ENCODE results near the gene MLIP.

The MLIP gene

GRCh38 chr6:54103497-54103896 lies 7.7 kb upstream of the MLIP start:
- DNase-seq (ENCODE audit: low read depth in 2 of 2) = no peak
- no peak for TF ChIP-seq CTCF (IDR thresholded peaks at IDR 0.05; ENCODE audit: low read depth, low read length)

GRCh38 chr6:54106727-54107126 lies 4.5 kb upstream of the MLIP start:
- no peak for TF ChIP-seq CTCF (IDR thresholded peaks at IDR 0.05; ENCODE audit: low read depth, low read length)
- no peak for DNase-seq (ENCODE audit: low read depth in 2 of 2)
- no peak overlapping the region for H3K4me3 ChIP-seq (replicated peaks in 1 of 2; ENCODE audit: low read depth in 2 of 2, low read length in 2 of 2)

More at GRCh38 chr6:54103497-54103896, 7.7 kb upstream of the MLIP start:
- no peak overlapping the region for H3K4me3 ChIP-seq (replicated peaks in 1 of 2; ENCODE audit: low read depth in 2 of 2, low read length in 2 of 2)

GRCh38 chr6:54107470-54108090 lies 3.7 kb upstream of the MLIP start:
- DNase-seq (ENCODE audit: low read depth in 2 of 2) = no peak
- no peak for TF ChIP-seq CTCF (IDR thresholded peaks at IDR 0.05; ENCODE audit: low read depth, low read length)

GRCh38 chr6:54108271-54108670 lies 3.0 kb upstream of the MLIP start:
- no peak overlapping the region for H3K4me3 ChIP-seq (replicated peaks in 1 of 2; ENCODE audit: low read depth in 2 of 2, low read length in 2 of 2)
- no peak for DNase-seq (ENCODE audit: low read depth in 2 of 2)
- TF ChIP-seq CTCF (IDR thresholded peaks at IDR 0.05; ENCODE audit: low read depth, low read length) = no peak

More at GRCh38 chr6:54107470-54108090, 3.7 kb upstream of the MLIP start:
- no peak overlapping the region for H3K4me3 ChIP-seq (replicated peaks in 1 of 2; ENCODE audit: low read depth in 2 of 2, low read length in 2 of 2)

- DNase-seq (ENCODE audit: low read depth in 2 of 2) = no peak
- no peak for TF ChIP-seq CTCF (IDR thresholded peaks at IDR 0.05; ENCODE audit: low read depth, low read length)
- H3K4me3 ChIP-seq (replicated peaks in 1 of 2; ENCODE audit: low read depth in 2 of 2, low read length in 2 of 2) = no peak overlapping the region
Observed at GRCh38 chr6:54109586-54109985, 1.7 kb upstream of the MLIP start.

- peak in 1 of 2 donors; percentile 62 for DNase-seq (ENCODE audit: low read depth in 2 of 2)
- no peak for TF ChIP-seq CTCF (IDR thresholded peaks at IDR 0.05; ENCODE audit: low read depth, low read length)
- no peak overlapping the region for H3K4me3 ChIP-seq (replicated peaks in 1 of 2; ENCODE audit: low read depth in 2 of 2, low read length in 2 of 2)
Observed at GRCh38 chr6:54112151-54112650, 958 bp downstream of the MLIP start.

- TF ChIP-seq CTCF (IDR thresholded peaks at IDR 0.05; ENCODE audit: low read depth, low read length) = no peak
- no peak overlapping the region for H3K4me3 ChIP-seq (replicated peaks in 1 of 2; ENCODE audit: low read depth in 2 of 2, low read length in 2 of 2)
- DNase-seq (ENCODE audit: low read depth in 2 of 2) = no peak
Observed at GRCh38 chr6:54114991-54115390, 3.7 kb downstream of the MLIP start.

All from cardiac fibroblast (primary cell).